ENCODE results near the gene BOLL. TPM values are rescaled to one million over a fixed set of nuclear protein-coding genes. Genes with fewer than 3 reads are reported as not detected.

BOLL gene
- total RNA-seq, 2 donors from 2014 or later, result not detected

DNA sequence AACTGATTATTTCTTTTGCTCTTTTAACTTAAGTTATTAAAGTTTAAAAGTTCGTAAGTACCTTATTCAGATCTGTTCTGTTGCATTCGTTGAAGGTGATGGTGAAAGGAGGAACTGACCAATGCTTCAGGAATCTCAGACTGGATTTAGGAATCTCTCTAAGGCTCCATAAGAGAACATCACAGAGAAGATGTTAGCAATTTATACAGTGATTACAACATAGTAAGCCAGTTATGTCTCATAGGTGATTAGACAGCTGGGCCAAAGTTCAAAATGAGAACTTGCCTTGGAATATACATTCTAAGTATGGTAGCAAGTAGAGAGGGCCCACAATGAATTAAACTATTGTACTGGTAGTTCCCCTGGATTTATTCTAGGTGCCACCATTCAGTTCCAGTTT lies 76.8 kb downstream of the BOLL start:
- H3K4me3 ChIP-seq, result no peak overlapping the region
- H3K36me3 ChIP-seq (replicated peaks in 1 of 2; ENCODE audit: insufficient read depth in 1 of 2, low read depth in 2 of 2), result no peaks in the 10 kb centered on the region
- no peaks in the 10 kb centered on the region for H3K27me3 ChIP-seq
- peaks cover 29% of the 10 kb centered on the region for H3K4me1 ChIP-seq
- TF ChIP-seq, protein P1, sequence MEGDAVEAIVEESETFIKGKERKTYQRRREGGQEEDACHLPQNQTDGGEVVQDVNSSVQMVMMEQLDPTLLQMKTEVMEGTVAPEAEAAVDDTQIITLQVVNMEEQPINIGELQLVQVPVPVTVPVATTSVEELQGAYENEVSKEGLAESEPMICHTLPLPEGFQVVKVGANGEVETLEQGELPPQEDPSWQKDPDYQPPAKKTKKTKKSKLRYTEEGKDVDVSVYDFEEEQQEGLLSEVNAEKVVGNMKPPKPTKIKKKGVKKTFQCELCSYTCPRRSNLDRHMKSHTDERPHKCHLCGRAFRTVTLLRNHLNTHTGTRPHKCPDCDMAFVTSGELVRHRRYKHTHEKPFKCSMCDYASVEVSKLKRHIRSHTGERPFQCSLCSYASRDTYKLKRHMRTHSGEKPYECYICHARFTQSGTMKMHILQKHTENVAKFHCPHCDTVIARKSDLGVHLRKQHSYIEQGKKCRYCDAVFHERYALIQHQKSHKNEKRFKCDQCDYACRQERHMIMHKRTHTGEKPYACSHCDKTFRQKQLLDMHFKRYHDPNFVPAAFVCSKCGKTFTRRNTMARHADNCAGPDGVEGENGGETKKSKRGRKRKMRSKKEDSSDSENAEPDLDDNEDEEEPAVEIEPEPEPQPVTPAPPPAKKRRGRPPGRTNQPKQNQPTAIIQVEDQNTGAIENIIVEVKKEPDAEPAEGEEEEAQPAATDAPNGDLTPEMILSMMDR (IDR thresholded peaks at IDR 0.05), result no peak
- no peak for TF ChIP-seq POLR2A (IDR thresholded peaks at IDR 0.05)
- no peak overlapping the region for H3K27ac ChIP-seq
- H3K9me3 ChIP-seq, result no peaks in the 10 kb centered on the region
- 35 to 36% methylated on average over 2 of the region's 2 CpGs for WGBS, 2 donors
- intact Hi-C loops (cut with DNase I), result no loop called here
- DNase-seq (no peak), ATAC-seq (no peak)

DNA sequence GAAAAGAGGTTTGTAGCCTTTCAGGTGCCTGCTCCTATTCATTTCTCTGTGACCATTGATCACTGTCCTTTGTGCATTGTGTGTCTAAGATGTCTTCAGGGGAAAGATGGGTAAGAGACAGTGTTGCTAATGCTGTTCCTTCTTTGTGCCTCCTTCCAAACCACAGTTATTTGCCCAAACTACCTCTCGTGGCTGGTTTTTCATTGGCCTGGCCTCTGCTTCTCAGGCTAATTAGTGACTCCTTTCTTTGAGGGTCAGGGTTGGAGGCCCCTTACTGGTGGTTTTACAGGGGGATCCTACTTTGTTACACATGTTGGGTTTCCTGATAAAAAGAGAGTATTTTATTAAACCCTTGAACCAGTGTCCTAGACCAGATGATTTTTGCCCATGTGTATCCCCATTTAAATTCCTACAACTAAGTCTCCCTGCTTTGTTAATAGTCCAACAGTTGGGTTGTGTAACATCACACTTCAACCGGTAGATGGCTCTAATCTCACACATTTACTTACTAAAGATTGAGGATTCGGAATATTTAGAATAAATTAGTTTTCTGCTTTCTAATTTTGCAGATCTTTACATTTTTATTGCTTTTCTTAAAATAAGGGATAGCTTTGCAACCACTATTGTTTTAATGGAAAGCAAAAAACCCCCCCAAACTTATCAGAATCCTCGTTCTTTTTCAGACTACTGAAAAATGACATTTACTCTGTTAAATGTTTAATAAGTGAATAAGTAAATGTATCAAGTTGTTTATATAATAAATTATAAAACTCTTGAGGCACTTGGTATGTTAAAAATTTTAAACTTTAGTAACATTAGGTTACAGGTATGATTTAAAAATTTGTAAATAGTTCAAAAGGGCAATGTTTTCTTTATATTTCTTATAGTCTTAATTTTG lies 77.6 kb downstream of the BOLL start:
- intact Hi-C loops (cut with DNase I), result no loop called here
- Histone ChIP-seq H3K4me3 (no peak overlapping the region), H3K4me1 (peaks cover 29% of the 10 kb centered on the region), H3K9me3 (no peaks in the 10 kb centered on the region), H3K36me3 (replicated peaks in 1 of 2; ENCODE audit: insufficient read depth in 1 of 2, low read depth in 2 of 2) (no peaks in the 10 kb centered on the region), H3K27me3 (no peaks in the 10 kb centered on the region), H3K27ac (no peak overlapping the region)
- TF ChIP-seq, protein P1 (IDR thresholded peaks at IDR 0.05), result peak; percentile 18 to 79 (median 65)
- TF ChIP-seq POLR2A (IDR thresholded peaks at IDR 0.05), result no peak
- 2 to 3% methylated on average over 4 of the region's 4 CpGs for WGBS, 2 donors
- ATAC-seq (no peak), DNase-seq (peak in 1 of 4 donors; percentile 19)

DNA sequence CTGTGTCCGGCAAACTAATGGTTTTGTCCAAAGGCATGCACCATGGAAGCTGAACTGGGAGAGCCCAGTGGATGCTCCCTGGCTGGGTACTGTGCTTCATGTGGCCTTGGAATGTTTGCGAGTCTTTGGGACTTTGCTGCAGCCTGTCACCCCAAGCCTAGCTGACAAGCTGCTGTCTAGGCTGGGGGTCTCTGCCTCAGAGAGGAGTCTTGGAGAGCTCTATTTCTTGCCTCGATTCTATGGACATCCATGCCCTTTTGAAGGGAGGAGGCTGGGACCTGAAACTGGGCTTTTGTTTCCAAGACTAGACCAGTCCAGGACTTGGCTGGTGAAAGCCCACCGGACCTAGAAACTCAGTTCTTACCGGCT lies 78.3 kb downstream of the BOLL start:
- intact Hi-C loops (cut with DNase I), result no loop called here
- DNase-seq, result no peak
- no peaks in the 10 kb centered on the region for H3K9me3 ChIP-seq
- WGBS, 2 donors, result 28 to 45% methylated on average over 3 to 5 of the region's 5 CpGs
- peak overlapping the region in 1 of 2 donors; percentile 81 for H3K4me3 ChIP-seq
- H3K4me1 ChIP-seq, result peaks cover 29% of the 10 kb centered on the region
- no peaks in the 10 kb centered on the region for H3K36me3 ChIP-seq (replicated peaks in 1 of 2; ENCODE audit: insufficient read depth in 1 of 2, low read depth in 2 of 2)
- no peak overlapping the region for H3K27ac ChIP-seq
- ATAC-seq, result no peak
- H3K27me3 ChIP-seq, result no peaks in the 10 kb centered on the region
- TF ChIP-seq, protein P1 (IDR thresholded peaks at IDR 0.05), result no peak
- TF ChIP-seq POLR2A (IDR thresholded peaks at IDR 0.05), result no peak

DNA sequence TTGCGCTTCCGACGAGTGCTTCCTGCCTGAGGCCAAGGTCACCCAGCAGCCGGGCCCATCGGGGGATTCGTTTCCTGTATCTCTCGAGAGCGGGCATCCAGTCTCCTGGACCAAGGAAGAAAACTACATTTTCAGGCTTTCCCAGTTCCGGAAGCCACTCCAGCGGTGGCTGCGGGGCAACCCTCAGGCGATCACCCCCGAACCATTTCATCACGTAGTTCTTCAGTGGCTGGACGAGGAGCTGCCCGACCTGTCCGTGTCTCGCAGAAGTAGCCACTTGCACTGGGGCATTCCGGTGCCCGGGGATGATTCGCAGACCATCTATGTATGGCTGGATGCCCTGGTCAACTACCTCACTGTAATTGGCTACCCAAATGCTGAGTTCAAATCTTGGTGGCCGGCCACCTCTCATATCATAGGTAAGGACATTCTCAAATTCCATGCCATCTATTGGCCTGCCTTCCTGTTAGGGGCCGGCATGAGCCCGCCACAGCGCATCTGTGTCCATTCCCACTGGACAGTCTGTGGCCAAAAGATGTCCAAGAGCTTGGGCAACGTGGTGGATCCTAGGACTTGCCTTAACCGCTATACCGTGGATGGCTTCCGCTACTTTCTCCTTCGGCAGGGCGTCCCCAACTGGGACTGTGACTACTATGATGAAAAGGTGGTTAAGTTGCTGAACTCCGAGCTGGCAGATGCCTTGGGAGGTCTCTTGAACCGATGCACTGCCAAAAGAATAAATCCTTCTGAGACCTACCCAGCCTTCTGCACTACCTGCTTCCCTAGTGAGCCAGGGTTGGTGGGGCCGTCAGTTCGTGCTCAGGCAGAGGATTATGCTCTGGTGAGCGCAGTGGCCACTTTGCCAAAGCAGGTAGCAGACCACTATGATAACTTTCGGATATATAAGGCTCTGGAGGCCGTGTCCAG lies 78.9 kb downstream of the BOLL start:
- intact Hi-C loops (cut with DNase I), result no loop called here
- WGBS, 2 donors, result 8 to 17% methylated on average over 10 to 38 of the region's 38 CpGs
- TF ChIP-seq POLR2A (IDR thresholded peaks at IDR 0.05), result no peak
- TF ChIP-seq, protein P1 (IDR thresholded peaks at IDR 0.05), result no peak

More for the DNA sequence above, 78.9 kb downstream of the BOLL start:
- H3K27me3 ChIP-seq, result no peaks in the 10 kb centered on the region
- DNase-seq, result peak in 2 of 4 donors; percentile 8
- peak overlapping the region; percentile 54 to 81 for H3K4me3 ChIP-seq
- no peak for ATAC-seq
- no peaks in the 10 kb centered on the region for H3K9me3 ChIP-seq
- H3K27ac ChIP-seq, result peak overlapping the region in 3 of 4 donors; percentile 39 to 89 (median 87)
- no peaks in the 10 kb centered on the region for H3K36me3 ChIP-seq (replicated peaks in 1 of 2; ENCODE audit: insufficient read depth in 1 of 2, low read depth in 2 of 2)
- H3K4me1 ChIP-seq, result peaks cover 29% of the 10 kb centered on the region
